Activated naive CD8-positive, alpha-beta T cell treated with anti-CD3 and anti-CD28 coated beads for 36 hours (primary cell): ENCODE measurements around the gene ENSA. TPM values are rescaled to one million over a fixed set of nuclear protein-coding genes. Genes with fewer than 3 reads are reported as not detected.
"Not testable (repeated sequence)": the region's sequence is repeated elsewhere in the genome, so short reads cannot be mapped to it uniquely, and the experiment has no call there.

Experiments used
- DNase-seq: peaks from one replicate; pipeline ENCODE4 v3.0.0; 2021
- H3K27ac Mint-ChIP-seq: one replicate; pipeline ENCODE4 v1.8.0; 2022; ENCODE audit warnings: mild to moderate bottlenecking, moderate library complexity, mixed read lengths
- H3K27me3 Mint-ChIP-seq: one replicate; pipeline ENCODE4 v1.8.0; 2022; ENCODE audit warnings: mild to moderate bottlenecking, mixed read lengths
- H3K36me3 Mint-ChIP-seq: one replicate; pipeline ENCODE4 v1.8.0; 2021; ENCODE audit warnings: mild to moderate bottlenecking, mixed read lengths
- H3K4me1 Mint-ChIP-seq: one replicate; pipeline ENCODE4 v1.8.0; 2021; ENCODE audit warnings: mixed read lengths
- H3K4me3 Mint-ChIP-seq: one replicate; pipeline ENCODE4 v1.8.0; 2022; ENCODE audit warnings: mild to moderate bottlenecking, moderate library complexity, mixed read lengths
- H3K9me3 Mint-ChIP-seq: one replicate; pipeline ENCODE4 v1.8.0; 2022; ENCODE audit warnings: mixed read lengths
- total RNA-seq, 2 experiments: library from RNA; stranded (reverse); gene quantifications; one replicate each; pipeline ENCODE4 v1.2.3, GENCODE V29; 2021

Gene ENSA, protein sequence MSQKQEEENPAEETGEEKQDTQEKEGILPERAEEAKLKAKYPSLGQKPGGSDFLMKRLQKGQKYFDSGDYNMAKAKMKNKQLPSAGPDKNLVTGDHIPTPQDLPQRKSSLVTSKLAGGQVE
- 100 to 1,000 TPM; 195 to 214 TPM for total RNA-seq

DNA sequence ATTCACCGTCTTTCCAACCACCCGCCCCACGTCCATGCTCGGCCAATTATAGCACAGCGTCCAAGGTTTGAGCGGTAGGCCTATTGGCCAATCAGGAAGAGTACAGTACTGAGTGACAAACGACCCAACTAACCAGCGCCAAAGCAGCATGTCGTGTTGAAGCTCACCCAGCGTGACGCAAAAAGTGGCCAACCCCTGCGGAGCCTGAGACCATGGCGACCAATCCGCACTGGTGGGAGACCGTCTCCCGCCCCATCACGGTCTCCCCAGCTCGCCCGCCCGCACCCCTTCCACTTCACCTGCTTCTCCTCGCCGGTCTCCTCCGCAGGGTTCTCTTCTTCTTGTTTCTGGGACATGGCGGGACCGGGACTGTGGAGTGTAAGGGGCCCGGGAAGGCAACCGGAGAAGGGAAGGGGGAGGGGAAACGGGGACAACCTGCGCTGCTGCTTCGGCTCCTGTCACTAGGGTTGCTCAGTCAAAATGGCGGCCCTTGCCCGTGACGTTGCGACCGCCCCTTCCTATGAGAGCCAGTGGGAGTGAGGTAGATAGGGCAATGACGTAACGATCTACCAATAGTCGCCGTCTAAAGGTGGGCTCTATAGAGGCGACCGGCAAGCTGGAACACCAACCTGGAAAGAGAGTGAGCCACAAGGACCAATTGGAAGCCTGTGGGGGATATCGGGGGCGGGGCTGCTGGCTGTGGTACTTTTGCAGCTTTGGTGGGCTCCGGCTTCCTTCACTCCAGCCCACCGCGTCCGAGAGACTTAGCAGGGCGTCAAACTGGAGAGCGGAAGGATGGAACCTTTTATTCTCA is at the start of gene ENSA:
Gene ENSA (minus strand): TSS at position 498 of the 814 bp plus-strand sequence. CDS start 142 bp downstream, at position 356.
- H3K36me3 Mint-ChIP-seq: peaks cover 26% of the 10 kb centered on the region
- no peak within 1 kb of the TSS for H3K4me3 Mint-ChIP-seq
- H3K9me3 Mint-ChIP-seq: no peaks in the 10 kb centered on the region
- H3K4me1 Mint-ChIP-seq: peaks cover 35% of the 10 kb centered on the region
- H3K27ac Mint-ChIP-seq: no peak within 1 kb of the TSS
- peak; percentile 95 for DNase-seq
- H3K27me3 Mint-ChIP-seq: no peaks in the 10 kb centered on the region

DNA sequence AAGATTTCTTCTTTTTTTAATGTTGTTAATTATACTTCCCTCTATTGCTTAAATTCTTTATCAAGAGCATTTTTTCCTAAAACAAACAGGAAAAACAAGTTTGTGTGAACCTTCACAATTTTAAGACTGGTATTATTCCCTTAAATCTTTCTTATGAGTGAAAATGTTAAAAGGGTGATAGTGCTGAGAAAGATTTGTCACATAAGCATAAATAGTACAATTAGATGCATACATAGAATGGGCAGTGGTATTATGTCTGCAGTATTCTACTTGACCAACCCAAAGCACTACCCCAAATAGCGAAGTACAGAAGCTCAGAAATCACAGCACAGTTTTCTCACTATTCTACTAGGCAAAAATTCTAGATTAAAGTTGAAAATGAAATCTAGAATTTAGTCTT is 49.6 kb upstream of the ENSA start:
- Mint-ChIP-seq H3K36me3 (peaks cover 2% of the 10 kb centered on the region), H3K4me3 (no peak overlapping the region), H3K9me3 (no peaks in the 10 kb centered on the region), H3K27me3 (no peaks in the 10 kb centered on the region), H3K4me1 (peaks cover 9% of the 10 kb centered on the region), H3K27ac (no peak overlapping the region)
- no peak for DNase-seq

DNA sequence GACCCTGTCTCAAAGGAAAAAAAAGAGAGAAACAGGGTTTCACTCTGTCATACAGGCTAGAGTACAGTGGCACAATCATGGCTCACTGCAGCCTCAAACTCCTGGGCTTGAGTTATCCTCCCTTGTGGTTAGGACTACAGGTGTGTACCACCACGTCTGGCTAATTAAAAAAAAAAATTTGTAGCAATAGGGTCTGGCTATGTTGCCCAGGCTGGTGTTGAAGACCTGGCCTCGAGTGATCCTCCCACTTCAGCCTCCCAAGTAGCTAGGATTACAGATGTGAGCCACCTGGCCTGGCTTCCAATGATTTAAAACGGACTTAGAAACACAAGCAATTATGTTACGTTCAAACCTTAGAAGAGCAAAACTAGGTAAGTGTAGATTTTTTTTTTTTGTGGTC is 45.5 kb upstream of the ENSA start:
- no peaks in the 10 kb centered on the region for H3K9me3 Mint-ChIP-seq
- H3K4me3 Mint-ChIP-seq: no peak overlapping the region
- H3K4me1 Mint-ChIP-seq: peaks cover 6% of the 10 kb centered on the region
- no peaks in the 10 kb centered on the region for H3K36me3 Mint-ChIP-seq
- H3K27ac Mint-ChIP-seq: no peak overlapping the region
- no peak for DNase-seq
- no peaks in the 10 kb centered on the region for H3K27me3 Mint-ChIP-seq

DNA sequence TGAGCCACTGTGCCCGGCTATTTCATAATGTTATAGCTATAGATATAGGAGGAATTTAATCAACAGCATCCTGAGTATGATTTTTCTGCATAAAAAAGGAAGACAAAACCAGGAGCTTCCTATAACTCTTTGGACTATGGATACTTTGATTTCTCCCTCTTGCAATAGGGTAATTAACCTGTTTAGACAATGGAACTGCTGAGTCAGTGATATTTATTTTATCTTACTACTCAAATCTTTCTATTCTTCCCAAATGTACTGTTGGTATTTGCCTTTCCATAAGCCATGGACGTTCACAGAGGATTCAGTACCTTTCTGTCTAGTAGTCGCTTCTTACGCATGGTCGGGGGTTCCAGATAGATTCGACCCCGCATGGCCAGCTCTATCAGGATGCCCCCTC is 33.9 kb upstream of the ENSA start:
- Mint-ChIP-seq H3K4me3 (no peak overlapping the region), H3K27ac (no peak overlapping the region), H3K9me3 (no peaks in the 10 kb centered on the region), H3K4me1 (peaks cover 9% of the 10 kb centered on the region), H3K27me3 (no peaks in the 10 kb centered on the region), H3K36me3 (peaks cover 7% of the 10 kb centered on the region)
- DNase-seq: no peak

DNA sequence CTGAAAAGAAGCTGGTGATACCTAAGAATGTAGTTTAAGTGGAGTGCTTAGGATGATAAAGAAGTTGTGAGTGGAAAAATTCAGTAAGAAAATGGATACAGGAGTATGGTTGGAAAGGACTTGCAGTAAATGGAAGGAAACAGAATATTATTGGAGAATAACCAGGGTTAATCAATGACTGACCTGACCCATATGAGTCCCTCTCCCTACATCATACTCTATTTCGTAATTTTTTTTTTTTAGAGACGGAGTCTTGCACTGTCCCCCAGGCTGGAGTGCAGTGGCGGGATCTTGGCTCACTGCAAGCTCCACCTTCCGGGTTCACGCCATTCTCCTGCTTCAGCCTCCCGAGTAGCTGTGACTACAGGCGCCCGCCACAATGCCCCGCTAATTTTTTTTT is 33.4 kb upstream of the ENSA start:
- no peaks in the 10 kb centered on the region for H3K27me3 Mint-ChIP-seq
- H3K9me3 Mint-ChIP-seq: no peaks in the 10 kb centered on the region
- no peak for DNase-seq
- peaks cover 7% of the 10 kb centered on the region for H3K36me3 Mint-ChIP-seq
- H3K4me3 Mint-ChIP-seq: no peak overlapping the region
- H3K27ac Mint-ChIP-seq: no peak overlapping the region
- H3K4me1 Mint-ChIP-seq: peaks cover 9% of the 10 kb centered on the region

DNA sequence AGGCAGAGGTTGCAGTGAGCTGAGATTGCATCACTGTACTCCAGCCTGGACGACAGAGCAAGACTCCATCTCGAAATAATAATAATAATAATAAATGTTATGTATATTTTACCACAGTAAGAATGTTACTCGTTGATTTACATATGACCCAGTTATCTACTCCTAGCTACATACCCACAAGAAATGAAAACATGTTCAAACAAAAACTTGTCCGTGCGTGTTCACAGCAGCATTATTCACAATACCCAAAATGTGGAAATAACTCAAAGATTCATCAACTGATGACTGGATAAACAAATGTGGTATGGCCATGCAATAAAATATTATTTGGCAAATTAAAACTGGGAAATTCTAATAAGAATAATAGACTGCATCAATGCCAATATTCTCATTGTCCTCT is 31.7 kb upstream of the ENSA start:
- no peak for DNase-seq
- Mint-ChIP-seq H3K36me3 (peaks cover 7% of the 10 kb centered on the region), H3K9me3 (no peaks in the 10 kb centered on the region), H3K27ac (no peak overlapping the region), H3K4me1 (peaks cover 9% of the 10 kb centered on the region), H3K4me3 (no peak overlapping the region), H3K27me3 (no peaks in the 10 kb centered on the region)

DNA sequence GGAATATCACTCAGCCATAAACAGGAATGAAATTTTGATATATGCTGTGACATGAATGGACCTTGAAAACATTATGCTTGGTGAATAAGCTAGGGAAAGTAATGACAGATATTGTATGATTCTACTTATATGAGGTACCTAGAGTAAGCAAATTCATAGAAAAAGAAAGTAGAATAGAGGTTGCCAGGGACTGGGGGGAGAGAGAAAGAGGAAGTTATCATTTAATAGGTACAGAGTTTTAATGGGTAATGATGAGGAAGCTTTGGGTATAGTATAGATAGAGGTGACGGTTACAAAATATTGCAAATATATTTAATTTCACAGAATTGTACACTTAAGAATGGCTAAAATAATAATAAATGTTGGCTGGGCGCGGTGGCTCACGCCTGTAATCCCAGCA is 31.2 kb upstream of the ENSA start:
- H3K9me3 Mint-ChIP-seq: no peaks in the 10 kb centered on the region
- DNase-seq: no peak
- no peak overlapping the region for H3K4me3 Mint-ChIP-seq
- H3K36me3 Mint-ChIP-seq: peaks cover 7% of the 10 kb centered on the region
- H3K4me1 Mint-ChIP-seq: peaks cover 9% of the 10 kb centered on the region
- no peaks in the 10 kb centered on the region for H3K27me3 Mint-ChIP-seq
- H3K27ac Mint-ChIP-seq: no peak overlapping the region

DNA sequence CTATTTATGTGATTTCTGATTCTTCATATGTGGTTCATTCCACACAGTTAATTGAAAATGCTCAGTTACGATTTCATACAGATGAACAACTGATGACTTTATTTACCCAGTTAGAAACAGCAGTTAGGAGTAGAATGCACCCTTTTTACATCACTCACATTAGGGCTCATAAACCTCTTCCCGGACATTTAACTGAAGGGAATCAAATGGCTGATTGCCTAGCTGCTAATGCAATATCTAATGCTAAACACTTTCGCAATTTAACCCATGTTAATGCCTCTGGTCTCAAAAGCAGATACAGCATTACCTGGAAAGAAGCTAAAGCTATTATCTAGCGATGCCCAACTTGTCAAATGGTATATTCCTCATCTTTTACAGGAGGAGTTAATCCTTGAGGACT is 27.7 kb upstream of the ENSA start:
- H3K4me1 Mint-ChIP-seq, H3K27ac Mint-ChIP-seq, H3K9me3 Mint-ChIP-seq, H3K36me3 Mint-ChIP-seq, H3K4me3 Mint-ChIP-seq, DNase-seq, H3K27me3 Mint-ChIP-seq: not testable (repeated sequence)

DNA sequence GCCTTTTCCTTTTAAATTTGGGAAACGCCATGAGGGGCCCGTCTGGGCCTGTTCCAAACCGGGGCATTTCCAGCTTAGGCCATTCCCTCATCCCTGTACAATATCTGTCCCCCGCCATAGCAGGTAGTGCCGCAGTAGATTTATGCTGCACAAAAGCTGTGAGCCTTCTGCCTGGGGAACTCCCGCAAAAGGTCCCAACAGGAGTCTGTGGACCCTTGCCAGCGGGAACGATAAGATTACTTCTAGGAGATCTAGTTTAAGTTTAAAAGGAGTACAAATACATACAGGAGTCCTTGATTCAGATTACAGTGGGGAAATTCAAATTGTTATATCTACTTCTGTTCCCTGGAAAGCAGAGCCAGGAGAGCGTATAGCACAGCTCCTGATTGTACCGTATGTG is 25.2 kb upstream of the ENSA start:
- DNase-seq, H3K27ac Mint-ChIP-seq, H3K4me3 Mint-ChIP-seq, H3K27me3 Mint-ChIP-seq, H3K4me1 Mint-ChIP-seq, H3K36me3 Mint-ChIP-seq, H3K9me3 Mint-ChIP-seq: not testable (repeated sequence)

DNA sequence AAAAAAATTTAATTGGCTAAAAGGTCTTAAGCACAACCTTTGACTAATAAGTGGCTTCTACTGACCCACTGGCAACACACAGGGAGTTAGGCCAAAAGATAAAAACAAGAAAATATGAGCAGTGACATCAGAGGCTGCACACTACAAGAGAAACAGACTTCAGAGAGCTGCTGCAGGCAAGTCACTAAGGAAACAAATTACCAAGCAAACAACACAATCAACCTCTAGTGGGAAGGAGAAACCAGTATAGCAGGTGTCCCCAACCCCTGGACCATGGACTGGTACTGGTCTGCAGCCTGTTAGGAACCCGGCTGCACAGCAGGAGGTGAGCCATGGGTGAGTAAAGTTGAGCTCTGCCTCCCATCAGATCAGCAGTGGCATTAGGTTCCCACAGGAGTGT is 20.8 kb upstream of the ENSA start:
- Mint-ChIP-seq H3K4me1 (peaks cover 1% of the 10 kb centered on the region), H3K27ac (no peak overlapping the region), H3K36me3 (peaks cover 8% of the 10 kb centered on the region), H3K27me3 (no peaks in the 10 kb centered on the region), H3K9me3 (no peaks in the 10 kb centered on the region), H3K4me3 (no peak overlapping the region)
- no peak for DNase-seq

DNA sequence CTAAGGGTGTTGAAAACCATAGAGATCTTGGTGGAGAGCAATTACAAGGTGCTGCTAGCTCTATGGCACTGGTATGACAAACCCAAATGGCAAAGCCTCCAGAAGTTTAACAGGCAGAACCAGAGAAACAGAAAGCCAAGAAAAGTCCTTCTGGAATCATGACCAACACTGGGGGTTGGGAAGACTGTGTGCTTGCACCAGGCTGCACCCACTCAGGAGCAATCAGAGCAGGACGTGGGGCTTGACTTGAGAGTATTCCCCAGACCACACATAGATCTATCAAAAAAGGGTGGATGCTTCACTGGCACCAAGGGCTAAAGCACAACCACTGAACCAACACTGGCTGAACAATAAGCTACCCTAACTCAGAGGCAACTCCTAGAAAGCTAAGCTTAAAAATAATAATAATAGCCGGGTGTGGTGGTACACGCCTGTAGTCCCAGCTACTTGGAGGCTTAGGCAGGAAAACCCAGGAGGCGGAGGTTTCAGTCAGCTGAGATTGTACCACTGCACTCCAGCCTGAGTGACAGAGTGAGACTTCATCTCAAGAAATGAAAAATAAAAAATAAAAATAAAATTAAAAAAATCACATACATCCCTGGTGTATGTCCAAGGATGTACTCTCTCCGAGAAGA is 20.1 kb upstream of the ENSA start:
- H3K27ac Mint-ChIP-seq: no peak overlapping the region
- H3K4me3 Mint-ChIP-seq: no peak overlapping the region
- no peaks in the 10 kb centered on the region for H3K27me3 Mint-ChIP-seq
- peaks cover 8% of the 10 kb centered on the region for H3K36me3 Mint-ChIP-seq
- no peak for DNase-seq
- no peaks in the 10 kb centered on the region for H3K9me3 Mint-ChIP-seq
- H3K4me1 Mint-ChIP-seq: peaks cover 1% of the 10 kb centered on the region

DNA sequence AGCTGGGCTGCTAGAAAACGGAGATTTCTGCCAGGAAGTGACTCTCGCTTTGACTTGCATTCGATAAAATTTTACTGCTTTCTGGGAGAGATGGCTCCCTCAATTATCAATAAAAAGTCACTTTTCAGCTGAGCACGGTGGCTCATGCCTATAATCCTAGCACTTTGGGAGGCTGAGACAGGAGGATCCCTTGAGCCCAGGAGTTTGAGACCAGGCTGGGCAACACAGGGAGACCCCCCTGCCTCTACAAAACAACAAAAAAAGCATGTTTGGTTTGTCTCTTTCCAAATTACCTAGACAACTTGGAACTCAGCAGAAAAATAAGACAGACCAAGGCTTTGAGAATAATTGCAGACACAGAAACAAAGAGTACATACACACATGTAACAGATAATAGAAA is 12.9 kb upstream of the ENSA start:
- no peak for DNase-seq

DNA sequence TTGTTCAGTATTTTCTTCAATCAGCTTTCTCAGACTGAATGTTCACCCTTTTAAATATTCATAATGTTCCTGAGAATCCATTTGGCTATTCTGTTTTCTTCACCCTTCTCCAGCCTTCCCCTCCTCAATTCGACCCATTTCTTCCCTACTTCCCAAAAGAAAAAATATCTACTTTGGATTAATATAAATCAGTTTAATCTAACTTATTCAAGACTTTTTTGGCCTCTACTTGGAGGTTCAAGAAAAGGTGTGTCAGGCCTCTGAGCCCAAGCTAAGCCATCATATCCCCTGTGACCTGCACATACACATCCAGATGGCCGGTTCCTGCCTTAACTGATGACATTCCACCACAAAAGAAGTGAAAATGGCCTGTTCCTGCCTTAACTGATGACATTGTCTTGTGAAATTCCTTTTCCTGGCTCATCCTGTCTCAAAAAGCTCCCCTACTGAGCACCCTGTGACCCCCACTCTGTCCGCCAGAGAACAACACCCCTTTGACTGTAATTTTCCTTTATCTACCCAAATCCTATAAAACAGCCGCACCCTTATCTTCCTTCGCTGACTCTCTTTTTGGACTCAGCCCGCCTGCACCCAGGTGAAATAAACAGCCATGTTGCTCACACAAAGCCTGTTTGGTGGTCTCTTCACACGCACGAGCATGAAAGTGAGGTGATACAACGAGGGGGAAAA is 11.9 kb upstream of the ENSA start:
- DNase-seq, H3K4me1 Mint-ChIP-seq, H3K9me3 Mint-ChIP-seq, H3K4me3 Mint-ChIP-seq, H3K27ac Mint-ChIP-seq, H3K36me3 Mint-ChIP-seq, H3K27me3 Mint-ChIP-seq: not testable (repeated sequence)

More for the DNA sequence above, 12.9 kb upstream of the ENSA start:
- no peak overlapping the region for H3K4me3 Mint-ChIP-seq
- H3K27ac Mint-ChIP-seq: no peak overlapping the region
- no peaks in the 10 kb centered on the region for H3K4me1 Mint-ChIP-seq
- no peaks in the 10 kb centered on the region for H3K9me3 Mint-ChIP-seq
- H3K36me3 Mint-ChIP-seq: no peaks in the 10 kb centered on the region
- no peaks in the 10 kb centered on the region for H3K27me3 Mint-ChIP-seq

DNA sequence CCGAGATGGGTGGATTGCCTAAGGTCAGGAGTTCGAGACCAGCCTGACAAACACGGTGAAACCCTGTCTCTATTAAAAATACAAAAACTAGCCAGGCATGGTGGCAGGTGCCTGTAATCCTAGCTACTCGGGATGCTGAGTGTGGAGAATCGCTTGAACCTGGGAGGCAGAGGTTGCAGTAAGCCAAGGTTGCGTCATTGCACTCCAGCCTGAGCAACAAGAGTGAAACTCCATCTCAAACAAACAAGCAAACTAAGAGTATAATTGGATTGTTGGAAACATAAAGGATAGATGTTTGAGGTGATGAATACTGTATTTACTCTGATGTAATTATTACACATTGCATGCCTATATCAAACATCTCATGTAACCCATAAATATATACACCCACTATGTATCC is 9.0 kb upstream of the ENSA start:
- H3K36me3 Mint-ChIP-seq, H3K27me3 Mint-ChIP-seq, DNase-seq, H3K27ac Mint-ChIP-seq, H3K4me3 Mint-ChIP-seq, H3K4me1 Mint-ChIP-seq, H3K9me3 Mint-ChIP-seq: not testable (repeated sequence)

DNA sequence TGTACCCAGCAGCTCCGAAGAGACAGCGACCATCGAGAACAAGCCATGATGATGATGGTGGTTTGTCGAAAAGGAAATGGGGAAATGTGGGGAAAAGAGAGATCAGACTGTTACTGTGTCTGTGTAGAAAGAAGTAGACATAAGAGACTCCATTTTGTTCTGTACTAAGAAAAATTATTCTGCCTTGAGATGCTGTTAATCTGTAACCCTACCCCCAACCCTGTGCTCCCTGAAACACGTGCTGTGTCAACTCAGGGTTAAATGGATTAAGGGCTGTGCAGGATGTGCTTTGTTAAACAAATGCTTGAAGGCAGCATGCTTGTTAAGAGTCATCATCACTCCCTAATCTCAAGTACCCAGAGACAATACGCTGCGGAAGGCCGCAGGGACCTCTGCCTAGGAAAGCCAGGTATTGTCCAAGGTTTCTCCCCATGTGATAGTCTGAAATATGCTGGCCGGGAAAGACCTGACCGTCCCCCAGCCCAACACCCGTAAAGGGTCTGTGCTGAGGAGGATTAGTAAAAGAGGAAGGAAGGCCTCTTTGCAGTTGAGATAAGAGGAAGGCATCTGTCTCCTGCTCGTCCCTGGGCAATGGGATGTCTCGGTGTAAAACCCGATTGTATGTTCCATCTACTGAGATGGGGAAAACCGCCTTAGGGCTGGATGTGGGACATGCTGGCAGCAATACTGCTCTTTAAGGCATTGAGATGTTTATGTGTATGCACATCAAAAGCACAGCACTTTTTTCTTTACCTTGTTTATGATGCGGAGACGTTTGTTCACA is 5.6 kb upstream of the ENSA start:
- not testable (repeated sequence) for H3K27me3 Mint-ChIP-seq, H3K27ac Mint-ChIP-seq, DNase-seq, H3K9me3 Mint-ChIP-seq, H3K4me3 Mint-ChIP-seq, H3K4me1 Mint-ChIP-seq, H3K36me3 Mint-ChIP-seq
